ENCODE measurements around the gene TMEM81. TPM values are rescaled to one million over a fixed set of nuclear protein-coding genes. Genes with fewer than 3 reads are reported as not detected.

The TMEM81 gene
- total RNA-seq, 1 donor from 2014 or later, result 3.6 TPM

- Mint-ChIP-seq H3K36me3 (ENCODE audit: unreplicated experiment) (no peaks in the 10 kb centered on the region), H3K4me1 (ENCODE audit: unreplicated experiment) (no peaks in the 10 kb centered on the region), H3K27ac (ENCODE audit: unreplicated experiment) (no peak within 1 kb of the TSS), H3K27me3 (ENCODE audit: unreplicated experiment) (peaks cover 45% of the 10 kb centered on the region), H3K4me3 (ENCODE audit: unreplicated experiment) (no peak within 1 kb of the TSS), H3K9me3 (ENCODE audit: unreplicated experiment) (no peaks in the 10 kb centered on the region)
- no peak for DNase-seq (ENCODE audit: extremely low spot score, unreplicated experiment)
- TF ChIP-seq CTCF (IDR thresholded peaks at IDR 0.05), result no peak
These were observed 41.1 kb downstream of the TMEM81 start, which contains the start of gene CNTN2 for GRCh38 chr1:205042911-205043806. TSS of gene CNTN2 (plus strand) at chr1:205043212. CDS start at chr1:205053186, 9,974 bp downstream.

- TF ChIP-seq CTCF (IDR thresholded peaks at IDR 0.05), result no peak
- DNase-seq (ENCODE audit: extremely low spot score, unreplicated experiment), result no peak
- Mint-ChIP-seq H3K4me1 (ENCODE audit: unreplicated experiment) (no peaks in the 10 kb centered on the region), H3K27ac (ENCODE audit: unreplicated experiment) (no peak overlapping the region), H3K4me3 (ENCODE audit: unreplicated experiment) (no peak overlapping the region), H3K9me3 (ENCODE audit: unreplicated experiment) (no peaks in the 10 kb centered on the region), H3K36me3 (ENCODE audit: unreplicated experiment) (no peaks in the 10 kb centered on the region), H3K27me3 (ENCODE audit: unreplicated experiment) (peaks cover 52% of the 10 kb centered on the region)
These were observed 42.0 kb downstream of the TMEM81 start for GRCh38 chr1:205041998-205042910.

- Mint-ChIP-seq H3K27me3 (ENCODE audit: unreplicated experiment) (peaks cover 56% of the 10 kb centered on the region), H3K27ac (ENCODE audit: unreplicated experiment) (no peak overlapping the region), H3K9me3 (ENCODE audit: unreplicated experiment) (no peaks in the 10 kb centered on the region), H3K4me1 (ENCODE audit: unreplicated experiment) (no peaks in the 10 kb centered on the region), H3K36me3 (ENCODE audit: unreplicated experiment) (no peaks in the 10 kb centered on the region), H3K4me3 (ENCODE audit: unreplicated experiment) (no peak overlapping the region)
- no peak for DNase-seq (ENCODE audit: extremely low spot score, unreplicated experiment)
- no peak for TF ChIP-seq CTCF (IDR thresholded peaks at IDR 0.05)
These were observed 43.1 kb downstream of the TMEM81 start for GRCh38 chr1:205041001-205041715.

GRCh38 chr1:205038132-205038786 is 46.0 kb downstream of the TMEM81 start:
- Mint-ChIP-seq H3K27ac (ENCODE audit: unreplicated experiment) (no peak overlapping the region), H3K27me3 (ENCODE audit: unreplicated experiment) (peaks cover 51% of the 10 kb centered on the region), H3K4me1 (ENCODE audit: unreplicated experiment) (no peaks in the 10 kb centered on the region), H3K4me3 (ENCODE audit: unreplicated experiment) (no peak overlapping the region), H3K9me3 (ENCODE audit: unreplicated experiment) (no peaks in the 10 kb centered on the region), H3K36me3 (ENCODE audit: unreplicated experiment) (no peaks in the 10 kb centered on the region)
- TF ChIP-seq CTCF (IDR thresholded peaks at IDR 0.05), result no peak
- no peak for DNase-seq (ENCODE audit: extremely low spot score, unreplicated experiment)

Measured in osteocyte (in vitro differentiated cells).